Retinal pigment epithelial cell (primary cell): Measurements from ENCODE around the gene ZNF618.

Source experiments
- DNase-seq: peaks from one replicate; pipeline ENCODE4 v3.0.0-alpha.2; 2010; ENCODE audit warnings: low read depth
- H3K4me3 ChIP-seq: 2 replicates; pipeline ENCODE4 v1.5.1; 2011; ENCODE audit warnings: mild to moderate bottlenecking, low read length, control low read depth, moderate library complexity
- TF ChIP-seq, protein P1 (sequence below): conservative IDR thresholded peaks from 2 replicates; pipeline ENCODE4 v1.5.1; 2011; ENCODE audit warnings: low read depth, low read length, control low read depth, inconsistent platforms

The ZNF618 gene

DNA sequence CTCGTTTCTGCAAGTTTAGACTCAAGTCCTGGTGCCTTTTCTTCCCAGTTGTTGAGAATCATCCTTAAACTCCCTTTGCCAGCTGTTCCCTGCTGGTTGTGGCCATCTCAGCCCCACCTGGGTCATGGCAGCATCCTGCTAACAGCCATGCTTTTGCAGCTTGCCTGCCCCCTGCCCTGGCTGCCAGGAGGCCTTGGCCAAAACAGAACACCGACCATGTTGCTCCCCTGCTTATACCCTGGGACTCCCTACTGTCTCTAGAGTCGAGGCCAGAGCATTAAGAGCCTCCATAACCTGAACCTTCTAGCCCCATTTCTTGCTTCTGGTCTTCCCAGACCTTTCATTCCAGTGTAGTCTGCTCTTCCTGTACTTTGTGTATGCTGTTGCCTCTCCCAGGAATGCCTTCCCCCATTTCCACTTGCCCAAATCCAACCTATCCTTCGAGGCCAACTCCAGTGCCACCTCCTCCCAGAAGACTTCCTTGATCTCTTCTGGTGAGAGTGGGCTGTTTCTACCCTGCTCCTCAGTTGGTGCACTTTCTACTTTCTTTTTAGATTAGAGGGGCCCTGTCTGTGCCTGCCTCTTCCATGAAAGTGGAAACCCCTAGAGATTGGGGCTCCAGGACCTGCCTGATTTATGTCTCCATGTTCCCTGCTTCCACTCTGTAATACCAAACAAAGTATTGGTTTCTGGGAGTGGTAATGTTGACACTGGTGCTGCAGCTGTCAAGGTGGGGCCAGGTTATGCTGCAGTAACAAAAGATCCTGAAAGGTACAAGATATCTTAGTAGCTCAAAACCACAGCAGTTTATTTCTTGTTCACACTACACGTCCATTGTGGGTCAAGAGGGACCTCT, 113.8 kb downstream of the ZNF618 start:
- TF ChIP-seq, protein P1, sequence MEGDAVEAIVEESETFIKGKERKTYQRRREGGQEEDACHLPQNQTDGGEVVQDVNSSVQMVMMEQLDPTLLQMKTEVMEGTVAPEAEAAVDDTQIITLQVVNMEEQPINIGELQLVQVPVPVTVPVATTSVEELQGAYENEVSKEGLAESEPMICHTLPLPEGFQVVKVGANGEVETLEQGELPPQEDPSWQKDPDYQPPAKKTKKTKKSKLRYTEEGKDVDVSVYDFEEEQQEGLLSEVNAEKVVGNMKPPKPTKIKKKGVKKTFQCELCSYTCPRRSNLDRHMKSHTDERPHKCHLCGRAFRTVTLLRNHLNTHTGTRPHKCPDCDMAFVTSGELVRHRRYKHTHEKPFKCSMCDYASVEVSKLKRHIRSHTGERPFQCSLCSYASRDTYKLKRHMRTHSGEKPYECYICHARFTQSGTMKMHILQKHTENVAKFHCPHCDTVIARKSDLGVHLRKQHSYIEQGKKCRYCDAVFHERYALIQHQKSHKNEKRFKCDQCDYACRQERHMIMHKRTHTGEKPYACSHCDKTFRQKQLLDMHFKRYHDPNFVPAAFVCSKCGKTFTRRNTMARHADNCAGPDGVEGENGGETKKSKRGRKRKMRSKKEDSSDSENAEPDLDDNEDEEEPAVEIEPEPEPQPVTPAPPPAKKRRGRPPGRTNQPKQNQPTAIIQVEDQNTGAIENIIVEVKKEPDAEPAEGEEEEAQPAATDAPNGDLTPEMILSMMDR = no peak
- DNase-seq = no peak
- no peak overlapping the region for H3K4me3 ChIP-seq

DNA sequence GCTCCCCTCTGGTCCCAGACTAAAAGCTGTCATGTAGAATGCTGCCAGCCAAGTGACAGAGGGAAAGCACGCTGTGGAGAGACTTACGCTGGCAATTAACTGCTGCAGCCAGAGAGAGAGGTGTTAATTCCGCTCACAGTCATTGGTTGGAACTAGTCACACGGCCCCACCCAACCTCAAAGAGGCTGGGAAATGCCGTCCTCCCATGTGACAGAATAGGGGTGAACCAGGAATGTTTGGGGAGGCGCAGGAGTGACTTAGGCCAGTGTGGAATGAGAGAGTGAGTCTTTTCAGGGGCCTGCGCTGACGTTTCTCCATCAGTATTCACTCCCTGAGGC, 114.4 kb downstream of the ZNF618 start:
- TF ChIP-seq, protein P1 = no peak
- H3K4me3 ChIP-seq = no peak overlapping the region
- DNase-seq = no peak

DNA sequence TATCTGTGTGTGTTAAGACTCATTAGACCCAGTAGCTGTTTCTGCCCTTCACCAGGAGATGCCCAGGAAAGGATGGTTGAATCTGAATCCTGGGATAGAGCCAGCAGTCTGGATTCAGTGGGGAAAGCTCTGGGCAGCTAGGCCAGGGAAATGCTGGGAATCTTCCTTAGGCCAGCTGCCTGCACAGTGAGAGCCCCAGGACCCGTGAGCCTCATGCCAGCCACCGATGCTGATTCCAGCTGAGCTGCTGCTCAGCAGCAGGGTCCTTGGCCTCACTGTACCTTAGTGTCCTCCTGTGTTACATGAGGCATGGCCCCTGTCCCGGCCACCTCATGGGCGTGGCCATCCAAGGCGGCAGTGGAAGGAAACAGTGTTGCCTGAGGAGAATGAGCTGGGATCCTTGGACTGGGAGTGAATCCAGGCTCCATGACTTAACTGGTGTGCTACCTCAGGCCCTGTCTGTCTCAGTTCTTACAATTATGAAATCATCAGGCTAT, 114.9 kb downstream of the ZNF618 start:
- TF ChIP-seq, protein P1 = no peak
- H3K4me3 ChIP-seq = no peak overlapping the region
- no peak for DNase-seq

DNA sequence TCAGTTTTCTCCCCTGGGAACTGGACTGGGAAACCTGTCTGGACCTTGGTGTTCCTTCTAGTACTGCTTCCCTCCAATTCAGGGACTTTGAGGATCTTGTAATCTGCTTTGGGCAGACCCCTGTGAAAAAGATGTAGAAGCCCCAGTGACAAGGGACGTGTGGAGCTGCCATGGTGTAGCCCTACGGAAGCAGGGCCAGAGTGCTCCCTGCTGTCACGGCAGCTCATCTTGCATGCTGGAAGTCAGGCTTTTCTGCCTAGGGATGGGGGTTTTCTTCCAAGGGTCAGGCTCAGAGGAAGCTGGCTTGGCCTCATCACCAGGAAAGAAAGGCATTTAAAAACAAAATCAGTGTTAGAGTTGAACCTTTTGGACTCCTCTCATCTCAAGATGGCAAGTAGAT, 115.6 kb downstream of the ZNF618 start:
- TF ChIP-seq, protein P1 = no peak
- H3K4me3 ChIP-seq = no peak overlapping the region
- no peak for DNase-seq

DNA sequence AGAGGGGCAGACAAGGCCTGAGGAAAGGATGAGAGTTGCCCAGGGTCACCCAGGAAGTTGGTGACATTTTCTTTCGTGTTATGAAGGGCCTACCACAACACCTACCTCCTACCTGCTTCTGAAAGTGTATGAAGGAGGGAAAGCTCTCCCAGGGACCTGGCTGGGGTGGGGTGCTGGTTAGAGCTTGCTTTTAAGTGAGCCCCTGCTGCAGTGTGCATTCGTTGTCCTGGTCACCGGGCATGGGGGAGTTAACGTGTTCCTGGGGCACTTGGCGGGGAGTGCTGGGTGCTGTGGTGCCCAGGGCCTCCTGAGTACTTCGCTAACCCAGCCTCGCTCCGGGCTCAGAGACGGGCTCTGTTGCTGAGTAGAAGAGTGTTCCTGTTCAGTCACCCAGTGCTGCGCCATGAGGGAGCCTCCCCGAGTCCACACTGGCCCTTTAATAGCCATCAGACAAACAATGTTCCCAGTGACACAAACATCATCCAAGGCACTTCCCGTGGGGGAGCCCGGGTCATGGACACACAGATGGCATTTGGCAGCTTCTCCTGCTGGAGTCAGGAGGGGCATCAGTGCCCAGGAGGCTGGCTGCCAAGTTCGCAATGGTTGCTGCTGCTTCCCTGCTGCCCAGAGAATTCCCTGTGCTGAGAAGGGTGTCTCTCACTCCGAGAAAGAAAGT, 116.3 kb downstream of the ZNF618 start:
- TF ChIP-seq, protein P1 = no peak
- no peak overlapping the region for H3K4me3 ChIP-seq

DNA sequence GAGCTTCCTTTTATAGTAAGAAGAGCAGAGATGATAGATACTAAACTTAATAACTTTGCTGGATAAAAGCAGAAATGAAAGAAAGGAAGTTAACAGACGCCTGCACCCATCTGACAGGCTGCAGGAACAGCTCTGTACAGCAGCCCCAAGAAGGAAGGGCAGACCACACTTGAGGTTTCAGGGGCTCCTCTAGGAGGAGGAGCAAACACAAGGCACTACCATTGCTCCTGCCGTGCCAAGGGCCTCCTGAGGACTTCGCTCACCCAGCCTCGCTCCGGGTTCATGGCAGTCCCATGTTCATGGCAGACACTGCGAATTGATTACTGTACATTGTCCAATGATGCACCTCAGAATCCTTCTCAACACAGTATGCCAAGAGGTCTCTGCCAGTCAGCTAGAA, 116.9 kb downstream of the ZNF618 start:
- TF ChIP-seq, protein P1 = no peak
- DNase-seq = no peak
- no peak overlapping the region for H3K4me3 ChIP-seq

More for the DNA sequence above, 116.3 kb downstream of the ZNF618 start:
- no peak for DNase-seq
